HG03354 (cell line): ENCODE data around the gene MYL12A.
A peak's percentile ranks its signal among the peaks of the same experiment; 100 is the strongest.

ENCODE experiments used
- ATAC-seq: cut with Tn5 transposase; IDR thresholded peaks from one replicate; pipeline ENCODE4 v1.9.1; 2021; ENCODE audit warnings: mild to moderate bottlenecking; ENCODE audit not compliant: unreplicated experiment, poor library complexity, severe bottlenecking

MYL12A gene

DNA sequence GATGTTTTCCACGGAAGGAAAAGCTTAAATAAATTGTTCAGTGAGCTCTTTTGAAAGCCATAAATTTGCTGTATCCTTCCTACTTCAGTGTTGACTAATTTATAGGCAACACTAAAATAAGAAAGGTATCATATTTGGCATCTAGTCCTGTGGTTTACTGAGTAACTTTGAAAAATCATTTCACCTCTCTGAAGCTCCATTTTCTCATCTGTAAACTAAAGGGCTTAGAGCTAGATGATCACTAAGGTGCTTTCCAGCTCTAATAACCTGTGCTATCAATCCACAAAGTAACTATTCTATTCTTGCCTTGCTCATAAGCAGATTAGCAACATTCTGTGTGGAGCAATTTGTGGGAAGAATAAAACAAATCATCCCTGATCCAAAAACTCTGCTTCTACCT lies 24.2 kb upstream of the MYL12A start:
- ATAC-seq, result no peak

DNA sequence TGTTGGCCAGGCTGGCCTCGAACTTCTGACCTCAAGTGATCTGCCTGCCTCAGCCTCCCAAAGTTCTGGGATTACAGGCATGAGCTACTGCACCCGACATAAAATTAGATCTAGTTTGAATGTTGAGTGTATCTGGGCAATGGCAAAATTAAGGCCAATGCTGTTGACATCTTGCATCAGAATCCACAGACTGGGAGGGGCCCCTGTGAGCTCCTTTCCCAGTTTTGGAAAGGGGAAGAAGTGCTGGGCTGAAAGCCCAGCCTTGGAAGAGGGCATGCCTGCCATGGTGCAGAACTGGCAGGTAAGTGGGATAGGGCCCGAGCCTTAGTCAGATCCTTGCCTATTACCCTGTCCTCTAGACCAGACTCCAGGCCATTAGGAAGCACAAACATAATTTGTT lies 23.4 kb upstream of the MYL12A start:
- ATAC-seq, result no peak

DNA sequence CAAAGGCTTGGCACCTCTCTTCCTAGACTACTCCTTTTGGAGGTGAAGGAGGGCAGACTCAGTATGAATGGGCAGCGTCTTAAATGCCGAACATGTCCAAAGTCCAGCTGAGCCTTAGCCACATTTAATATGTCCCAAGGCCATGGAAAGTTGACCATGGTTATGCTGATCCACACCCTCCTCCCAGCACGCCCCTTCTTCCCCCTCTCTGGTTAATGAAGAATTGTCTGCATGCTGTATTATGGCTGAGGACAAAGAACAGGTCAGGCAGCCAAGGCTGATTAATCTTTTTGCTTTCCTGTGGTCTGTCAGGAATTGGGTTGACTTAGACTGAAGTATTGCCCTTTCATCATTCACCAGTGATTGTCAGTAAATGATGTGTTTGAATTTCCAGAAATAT lies 22.0 kb upstream of the MYL12A start:
- no peak for ATAC-seq

DNA sequence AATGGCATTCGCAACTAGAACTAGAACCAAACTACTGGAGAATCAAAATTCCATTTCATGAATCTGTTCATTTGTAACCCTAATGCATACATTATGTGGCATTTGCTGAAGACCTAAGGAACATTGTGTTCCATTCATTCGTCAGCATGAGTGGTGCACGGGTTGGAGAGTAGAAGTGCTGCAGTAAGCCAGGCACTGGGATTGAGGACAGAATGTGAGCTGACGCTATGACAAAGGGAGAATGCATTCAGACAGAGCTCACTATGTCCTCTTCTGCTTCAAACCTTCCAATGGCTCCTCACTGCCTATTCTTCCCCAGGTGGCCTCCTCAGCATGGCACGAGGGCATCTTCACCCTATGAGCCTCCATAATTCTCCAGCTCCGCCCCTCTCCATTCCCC lies 21.6 kb upstream of the MYL12A start:
- ATAC-seq, result no peak

DNA sequence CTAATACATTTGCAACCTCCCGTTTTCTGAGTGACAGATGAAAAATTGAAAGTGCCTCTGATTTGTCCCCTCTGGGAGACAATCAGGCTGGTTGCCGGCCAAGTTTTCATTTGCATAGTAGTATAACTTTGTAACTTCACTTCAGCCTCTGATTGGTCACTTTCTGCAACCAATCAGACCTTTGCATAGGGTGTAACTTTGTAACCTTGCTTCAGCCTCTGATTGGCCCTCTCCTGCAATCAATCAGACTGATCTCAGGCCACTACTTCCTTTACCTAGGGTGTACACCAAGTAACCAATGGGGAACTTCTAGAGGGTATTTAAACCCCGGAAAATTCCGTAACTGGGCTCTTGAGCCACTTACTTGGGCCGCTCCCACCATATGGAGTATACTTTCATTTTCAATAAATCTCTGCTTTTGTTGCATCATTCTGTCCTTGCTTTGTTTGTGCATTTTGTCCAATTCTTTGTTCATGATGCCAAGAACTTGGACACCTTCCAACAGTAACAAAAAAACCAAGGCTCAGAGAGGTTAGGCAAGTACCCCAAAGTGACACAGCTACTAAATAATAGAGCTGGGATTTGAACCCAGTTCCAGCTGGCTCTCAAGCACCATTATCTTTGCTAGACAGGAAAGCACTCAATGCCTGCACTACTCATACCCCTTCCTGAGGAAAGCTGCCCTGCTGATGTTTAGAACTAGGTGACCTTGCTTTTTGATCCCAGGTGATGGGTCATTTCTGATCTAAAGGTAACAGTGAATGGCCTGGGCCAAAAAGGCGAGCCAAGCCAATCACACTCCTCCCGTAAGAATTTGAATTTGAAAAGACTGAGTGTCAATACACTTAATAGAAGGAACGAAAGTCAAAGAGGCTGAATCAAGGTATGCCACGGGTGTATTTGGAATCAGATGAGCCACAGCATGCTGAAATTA lies 16.9 kb upstream of the MYL12A start:
- no peak for ATAC-seq

DNA sequence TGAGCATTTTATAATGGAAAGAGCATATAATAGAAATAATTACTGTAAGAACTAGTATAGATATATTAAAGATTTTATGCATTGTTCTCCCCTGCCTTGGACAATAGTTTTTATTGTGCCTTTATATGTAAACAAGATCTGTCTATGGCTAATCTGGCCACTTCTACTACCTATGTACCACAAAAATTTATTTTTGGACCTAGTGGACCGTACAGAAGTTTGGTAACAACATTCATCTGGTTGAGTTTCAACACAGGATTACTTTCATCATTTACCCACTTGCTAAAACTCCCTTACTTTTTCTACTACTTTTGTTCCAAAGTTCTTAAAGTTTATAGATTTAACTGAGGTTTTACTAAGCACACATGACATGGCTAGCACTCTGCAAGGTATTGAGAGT lies 14.6 kb upstream of the MYL12A start:
- no peak for ATAC-seq

DNA sequence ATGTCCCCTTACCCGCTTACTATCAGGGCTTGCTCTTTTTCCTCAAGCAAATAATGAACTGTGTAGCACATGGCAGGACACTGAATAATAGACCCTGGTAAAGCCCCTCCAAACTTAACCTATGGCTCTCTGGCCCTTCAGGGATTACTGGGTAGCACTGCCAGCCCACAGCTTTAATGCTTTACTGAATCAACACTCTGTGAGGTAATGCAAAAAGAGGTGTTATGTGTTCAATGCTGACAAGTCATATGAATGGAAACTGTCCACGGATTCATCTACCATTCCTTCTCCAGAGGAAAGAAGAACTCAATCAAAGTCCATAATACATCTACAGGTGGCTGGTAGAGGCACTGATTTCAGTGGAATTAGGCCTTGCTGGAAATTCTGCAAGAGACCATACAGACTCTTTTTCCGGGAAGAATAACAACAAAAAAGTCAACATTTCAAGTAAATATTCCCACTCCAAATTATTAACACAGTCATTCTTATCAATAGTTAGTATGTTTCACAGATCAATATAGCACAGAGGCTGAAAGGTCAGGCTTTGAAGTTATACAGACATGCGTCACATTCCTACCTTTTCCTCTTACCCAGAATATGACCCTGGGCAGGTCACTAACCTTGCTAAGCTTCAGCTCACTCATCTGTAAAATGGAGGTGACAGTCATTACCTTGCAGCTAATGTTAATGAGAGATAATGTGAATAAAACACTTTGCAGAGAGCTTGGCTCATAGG lies 14.0 kb upstream of the MYL12A start:
- no peak for ATAC-seq

DNA sequence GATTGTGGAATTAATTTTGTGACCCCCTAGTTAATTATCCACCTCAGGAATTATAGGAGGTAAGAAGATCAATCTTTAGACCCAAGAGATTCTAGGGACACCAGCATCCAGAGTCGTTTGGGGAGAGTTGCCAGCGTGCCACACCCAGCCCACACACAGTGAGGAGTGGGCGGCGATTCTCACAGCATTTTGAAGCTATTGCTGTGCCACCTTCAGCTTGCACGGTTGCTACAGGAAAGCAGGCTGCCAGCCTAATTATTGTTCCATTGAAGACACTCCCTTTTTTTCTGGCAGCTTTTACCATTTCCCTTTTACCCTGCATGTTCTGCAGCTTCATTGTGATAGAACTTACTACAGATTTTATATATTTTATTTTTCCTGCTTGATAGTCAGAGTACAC lies 13.1 kb upstream of the MYL12A start:
- no peak for ATAC-seq

DNA sequence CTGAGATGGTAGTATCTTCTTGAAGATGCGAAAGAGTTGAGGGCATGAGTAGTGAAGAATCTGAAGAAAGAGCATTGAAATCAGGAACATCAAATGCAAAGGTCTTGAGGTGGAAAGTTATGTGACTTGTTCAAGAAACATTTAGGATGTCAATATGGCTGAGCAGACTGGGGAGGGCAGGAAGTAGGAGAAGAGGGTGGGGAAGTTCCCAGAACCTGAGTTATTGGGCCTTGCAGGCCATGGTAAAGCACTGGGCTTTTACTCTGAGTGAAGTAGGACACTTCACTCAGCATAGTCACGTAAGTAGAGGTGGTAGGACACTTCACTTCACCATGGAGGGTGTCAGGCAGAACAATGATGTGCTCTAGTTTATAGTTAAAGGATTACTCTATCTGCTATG lies 11.8 kb upstream of the MYL12A start:
- ATAC-seq, result no peak

DNA sequence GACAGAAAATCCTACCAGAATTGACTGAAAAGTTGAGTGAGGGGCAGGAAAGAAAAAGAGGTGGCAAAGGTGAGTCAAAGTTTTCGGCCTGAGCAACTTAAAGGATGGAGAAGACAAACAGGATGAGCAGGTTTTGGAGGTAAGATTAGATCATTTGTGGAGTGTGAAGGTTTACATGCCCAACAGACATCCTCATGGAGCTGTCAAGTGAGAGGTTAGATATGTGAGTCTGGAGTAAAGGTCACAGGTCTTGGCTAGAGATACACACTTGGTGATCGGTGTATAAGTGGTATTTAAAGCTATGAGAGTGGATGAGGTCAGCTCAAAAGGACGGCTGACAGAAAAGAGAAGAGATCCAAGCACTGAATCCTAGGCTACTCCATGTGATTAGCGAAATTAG lies 11.1 kb upstream of the MYL12A start:
- no peak for ATAC-seq

DNA sequence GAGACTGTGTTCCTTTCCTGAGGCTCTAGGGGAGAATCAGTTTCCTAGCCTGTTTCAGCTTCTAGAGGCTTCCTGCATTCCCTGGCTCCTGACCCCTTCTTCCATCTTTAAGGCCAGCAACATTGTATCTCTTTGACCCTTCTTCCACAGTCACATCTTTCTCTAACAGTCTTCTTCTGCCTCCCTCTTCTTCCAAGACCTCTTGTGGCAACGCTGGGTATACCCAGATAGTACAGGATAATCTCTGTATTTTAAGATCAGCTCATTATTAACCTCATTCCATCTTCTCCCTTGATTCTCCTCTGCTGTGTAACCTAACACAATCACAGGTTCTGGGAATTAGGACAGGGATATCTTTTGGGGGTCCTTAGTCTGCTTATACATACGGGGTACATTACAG lies 8.9 kb upstream of the MYL12A start:
- ATAC-seq, result no peak

DNA sequence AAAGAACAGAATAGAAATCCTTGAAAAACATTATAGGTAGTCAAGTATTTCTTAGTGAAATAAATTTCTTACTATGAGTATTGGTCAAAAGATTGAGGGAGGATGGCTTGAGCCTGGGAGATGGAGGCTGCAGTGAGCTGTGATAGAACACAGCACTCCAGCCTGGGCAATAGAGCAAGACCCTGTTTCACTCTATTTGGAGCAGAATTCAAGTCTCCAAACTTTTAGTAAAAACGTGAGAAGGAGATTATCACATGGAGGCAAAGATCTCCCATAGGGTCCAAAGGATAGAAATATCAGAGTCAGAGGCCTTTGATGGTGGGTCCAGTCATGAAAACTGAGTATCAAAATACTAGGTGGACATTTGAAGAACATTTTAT lies 2.4 kb upstream of the MYL12A start:
- no peak for ATAC-seq

DNA sequence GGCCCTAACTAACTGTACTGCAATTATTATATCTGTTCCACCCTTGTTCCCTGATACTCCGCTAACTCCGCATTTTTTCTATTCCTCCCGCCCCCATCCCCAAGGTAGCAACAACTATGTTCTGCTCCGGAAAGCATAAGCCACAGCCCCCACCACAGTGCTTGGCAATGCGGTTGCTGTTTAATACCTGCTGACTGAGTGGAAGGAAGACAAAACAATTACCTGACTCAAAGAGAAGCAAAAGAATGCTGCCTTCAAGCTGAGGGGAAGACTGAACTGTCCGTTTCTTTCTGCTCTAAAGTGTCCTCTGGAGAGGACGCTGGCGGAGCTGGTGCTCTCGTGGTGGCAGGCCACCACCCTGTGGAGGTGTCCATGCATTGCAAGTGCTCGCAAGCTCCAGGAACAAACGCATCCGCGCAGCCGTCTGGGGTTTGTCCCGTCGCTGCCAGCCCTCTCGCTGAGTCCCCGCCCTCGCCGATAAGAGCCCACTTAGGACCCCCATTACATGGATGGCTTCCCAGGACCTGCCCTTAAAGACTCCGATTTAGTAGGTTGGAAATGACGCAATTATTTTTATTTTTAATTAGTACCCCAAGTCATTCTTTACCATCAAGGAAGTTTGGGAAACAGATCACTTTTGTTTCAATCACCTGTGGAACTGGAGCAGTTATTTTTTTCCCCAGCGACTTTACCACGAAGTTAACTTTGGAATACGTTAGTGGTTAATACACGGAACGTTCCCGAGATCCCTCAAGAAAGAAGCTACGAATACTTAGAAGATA lies 1.6 kb upstream of the MYL12A start:
- ATAC-seq, result peak; percentile 58

DNA sequence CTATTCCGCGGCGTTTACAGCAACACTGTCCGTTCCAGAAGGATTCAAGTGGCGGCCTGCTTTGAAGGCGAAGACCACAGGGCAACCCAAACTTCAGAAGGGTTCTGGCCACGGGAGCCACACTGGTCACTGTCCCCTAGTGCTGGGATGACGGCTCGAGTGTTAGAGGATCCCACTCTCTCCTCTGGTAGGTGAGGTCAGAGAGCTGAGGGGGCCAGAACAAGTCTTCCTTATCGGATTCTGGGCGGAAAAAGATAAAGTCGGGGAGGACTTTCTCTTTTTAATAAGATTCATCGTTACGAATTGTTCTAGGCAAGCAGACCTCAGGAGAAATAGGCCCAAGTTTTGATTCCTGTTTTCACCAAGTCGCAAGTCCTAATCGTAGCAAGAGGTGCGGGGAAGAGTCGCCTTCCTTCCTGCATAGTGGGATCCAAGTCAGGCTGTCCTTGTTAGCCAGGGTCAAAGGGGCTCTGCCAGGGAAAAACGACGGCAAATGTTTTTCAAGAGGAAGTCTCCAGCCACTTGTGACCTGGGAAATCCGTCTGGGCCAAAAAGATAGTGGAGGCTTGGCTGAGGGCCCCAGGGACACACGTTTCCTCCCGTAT lies 864 bp upstream of the MYL12A start:
- peak; percentile 0 for ATAC-seq

DNA sequence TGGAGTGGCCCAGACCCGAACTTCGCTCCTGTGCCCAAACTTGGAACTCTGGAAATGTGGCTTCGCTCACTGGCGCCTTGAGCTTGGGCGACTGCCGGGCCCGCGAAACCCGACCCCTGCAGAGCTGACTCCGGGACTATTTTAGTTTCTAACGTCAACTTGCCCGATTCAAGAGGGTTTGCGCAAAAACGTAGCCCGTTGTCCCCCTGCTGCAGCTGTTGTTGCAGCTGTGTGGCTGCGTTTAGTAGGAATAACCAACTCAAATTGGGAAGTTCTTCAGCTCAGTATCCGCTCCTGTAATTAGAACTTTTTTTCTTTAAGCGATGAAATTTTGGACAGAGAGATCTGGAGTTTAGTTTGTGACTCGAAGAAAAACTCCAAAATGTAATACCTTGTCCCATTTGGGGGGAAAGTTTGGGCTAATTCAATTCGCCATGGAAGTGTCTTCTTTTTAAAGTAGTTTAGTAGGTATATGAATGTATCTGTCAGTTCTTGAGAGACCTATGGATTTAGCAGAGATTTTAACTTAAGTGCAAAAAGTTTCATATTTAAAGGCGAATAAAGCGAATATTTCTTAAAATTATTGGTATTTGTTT lies 559 bp downstream of the MYL12A start:
- peak; percentile 2 for ATAC-seq

DNA sequence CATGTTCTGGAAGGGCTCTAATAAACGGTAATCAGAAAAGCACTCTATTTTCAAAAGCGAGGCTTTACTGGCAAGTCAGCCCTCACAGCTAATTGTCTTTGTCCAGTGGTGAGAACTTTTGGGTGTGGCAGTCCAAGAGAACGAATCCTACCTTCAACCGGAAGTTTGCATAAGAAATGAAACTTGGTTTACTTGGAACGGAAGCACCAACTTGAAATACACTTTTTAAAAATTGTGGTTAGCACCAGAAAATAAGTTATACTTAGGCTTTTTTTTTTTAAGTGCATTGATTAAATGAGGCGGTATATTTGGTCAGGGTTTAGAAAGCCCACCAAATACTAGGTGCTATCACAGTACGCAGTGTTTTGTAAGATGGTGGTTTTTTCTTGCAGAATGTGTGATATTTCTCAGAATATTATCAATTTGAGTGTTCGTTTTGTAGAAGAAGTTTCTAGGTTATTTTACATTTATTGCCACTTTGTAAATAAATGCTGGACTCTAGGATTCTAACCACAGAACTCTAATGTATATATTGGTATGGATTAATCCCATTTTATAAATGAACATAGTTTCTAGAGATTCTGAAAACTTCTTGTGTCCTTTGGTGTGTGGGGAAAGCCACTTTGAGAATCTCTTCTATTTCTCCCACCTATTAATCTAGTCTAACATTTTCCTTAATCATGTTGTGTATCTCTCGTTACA lies 1.2 kb downstream of the MYL12A start:
- ATAC-seq, result no peak

DNA sequence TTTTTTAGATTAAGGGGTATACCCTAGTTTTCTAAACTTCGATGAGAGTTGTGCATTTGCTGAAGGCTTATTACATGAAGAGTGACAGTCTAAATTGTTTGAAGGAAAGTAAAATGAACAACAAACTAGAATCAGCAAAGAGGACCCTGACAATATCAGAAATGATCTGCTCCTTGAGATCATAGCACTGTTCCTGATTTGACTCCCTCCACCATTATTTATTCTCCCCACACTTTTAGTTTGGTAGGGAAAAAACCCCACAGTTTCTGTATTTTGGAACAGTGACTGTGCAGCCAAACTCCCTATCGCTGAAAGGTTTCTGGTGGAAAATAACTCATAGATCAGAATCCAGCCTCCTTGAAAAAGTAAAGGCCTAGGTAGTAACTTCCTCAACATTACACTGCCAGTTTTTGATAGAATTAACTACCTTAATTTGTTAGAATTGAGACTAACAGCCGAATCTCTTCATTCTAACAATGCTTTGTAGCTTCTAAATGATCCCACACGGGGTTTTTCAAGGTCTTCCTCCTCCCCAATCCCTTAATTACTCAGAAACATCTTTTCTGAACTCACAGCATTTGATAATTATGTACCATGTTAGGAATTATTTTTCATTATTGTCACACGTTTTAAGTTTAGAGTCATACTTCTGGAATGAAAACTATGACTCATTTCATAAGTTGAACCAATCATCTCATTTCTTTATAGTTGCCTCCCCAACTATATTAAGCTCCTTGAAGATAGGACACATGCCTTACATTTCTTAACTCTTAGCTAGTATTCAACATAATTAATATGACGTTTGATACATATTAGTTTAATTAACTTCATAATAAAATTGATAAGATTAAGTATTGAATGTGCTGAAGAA lies 2.9 kb downstream of the MYL12A start:
- no peak for ATAC-seq

DNA sequence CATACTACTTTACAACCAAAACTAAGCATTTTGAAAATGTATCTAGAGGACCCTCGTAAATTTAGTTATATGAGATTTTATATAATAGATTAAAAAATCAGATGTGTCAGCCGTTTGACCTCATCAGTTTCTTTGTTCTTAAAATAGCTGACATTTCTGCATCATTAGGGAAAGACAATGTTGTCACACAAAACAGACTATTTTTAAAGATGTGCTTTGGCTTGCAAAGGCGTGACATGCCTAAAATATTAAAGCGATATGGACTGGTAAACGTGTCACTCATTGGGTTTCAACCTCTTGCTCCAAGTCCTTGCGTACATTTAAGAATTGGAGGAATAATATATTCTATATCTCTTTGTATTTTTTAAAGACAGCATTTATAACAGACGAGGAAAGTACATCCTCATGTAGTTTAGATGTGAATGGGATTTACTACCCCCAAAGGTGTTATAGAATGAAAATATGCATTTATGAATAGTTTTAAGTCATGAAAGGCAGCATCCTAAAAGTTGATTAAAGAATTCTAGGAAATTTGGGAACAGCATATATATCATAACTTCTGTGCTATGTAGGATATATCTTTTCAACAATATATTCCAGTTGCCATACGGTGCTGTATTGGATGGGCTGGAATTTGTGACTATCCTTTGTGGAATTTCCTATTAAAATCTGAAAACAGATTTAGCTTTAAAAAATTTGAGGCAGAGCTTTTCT lies 3.8 kb downstream of the MYL12A start:
- ATAC-seq, result no peak
